COLO668 (cell line): ENCODE data around the gene GPALPP1.
"Not testable (repeated sequence)": the region's sequence is repeated elsewhere in the genome, so short reads cannot be mapped to it uniquely, and the experiment has no call there.

Experiments used
- DNase-seq: peaks from one replicate; lab custom pipeline; 2025; ENCODE audit not compliant: unreplicated experiment; lab: John Stamatoyannopoulos, UW

Gene GPALPP1

GRCh38 chr13:45004096-45004495 lies 14.8 kb downstream of the GPALPP1 start:
- no peak for DNase-seq

DNA sequence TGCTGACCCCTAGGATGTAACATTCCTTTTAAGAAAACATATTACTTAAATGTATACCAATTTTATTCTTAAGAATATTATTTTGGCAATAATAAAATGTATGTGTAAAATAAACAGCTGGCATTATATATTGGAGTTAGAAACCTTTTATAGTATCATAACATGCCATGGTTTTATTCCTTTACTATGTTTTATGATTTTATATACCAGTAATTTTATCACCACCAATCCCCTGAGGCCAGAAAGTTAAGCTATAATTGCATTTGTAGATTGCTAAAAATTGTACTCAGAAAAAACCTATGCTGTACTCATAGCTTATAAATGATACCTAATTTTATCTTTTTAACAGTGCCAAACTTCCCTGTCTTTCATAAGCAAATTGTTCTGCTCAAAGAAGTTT lies 17.9 kb downstream of the GPALPP1 start:
- DNase-seq = no peak

GRCh38 chr13:45007823-45008222 lies 18.5 kb downstream of the GPALPP1 start:
- DNase-seq = no peak

GRCh38 chr13:45011198-45011597 lies 21.9 kb downstream of the GPALPP1 start:
- DNase-seq = no peak

- no peak for DNase-seq
These were observed 26.0 kb downstream of the GPALPP1 start for GRCh38 chr13:45015300-45015699.

DNA sequence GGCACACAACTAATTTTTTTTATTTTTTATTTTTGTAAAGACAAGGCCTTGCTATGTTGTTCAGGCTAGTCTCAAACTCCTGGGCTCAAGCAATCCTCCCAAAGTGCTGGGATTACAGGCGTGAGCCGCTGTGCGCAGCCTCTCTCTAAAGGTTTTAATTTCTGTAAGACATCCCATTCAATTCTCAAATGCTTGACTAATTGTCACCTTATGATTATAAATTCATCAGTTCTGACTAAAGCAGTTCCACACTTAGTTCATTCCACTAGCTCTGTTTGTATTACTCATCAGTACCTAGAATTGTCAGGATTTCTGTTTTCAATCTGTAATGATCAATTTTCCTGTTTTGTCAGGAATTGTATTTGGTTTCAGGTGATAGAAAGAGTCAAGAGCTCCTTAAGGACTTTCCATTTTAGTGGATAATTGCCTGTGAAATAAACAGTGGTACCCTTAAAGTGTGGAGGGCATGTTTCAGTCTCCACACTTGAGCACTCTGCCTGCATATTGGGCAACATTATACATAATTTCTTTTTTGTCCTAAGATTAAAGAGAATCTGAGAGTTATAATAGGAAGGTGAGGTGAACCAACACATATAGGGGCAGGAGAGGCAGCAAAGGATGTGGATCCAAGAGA lies 27.6 kb downstream of the GPALPP1 start:
- no peak for DNase-seq

GRCh38 chr13:45019981-45020380 lies 30.6 kb downstream of the GPALPP1 start:
- DNase-seq = not testable (repeated sequence)

DNA sequence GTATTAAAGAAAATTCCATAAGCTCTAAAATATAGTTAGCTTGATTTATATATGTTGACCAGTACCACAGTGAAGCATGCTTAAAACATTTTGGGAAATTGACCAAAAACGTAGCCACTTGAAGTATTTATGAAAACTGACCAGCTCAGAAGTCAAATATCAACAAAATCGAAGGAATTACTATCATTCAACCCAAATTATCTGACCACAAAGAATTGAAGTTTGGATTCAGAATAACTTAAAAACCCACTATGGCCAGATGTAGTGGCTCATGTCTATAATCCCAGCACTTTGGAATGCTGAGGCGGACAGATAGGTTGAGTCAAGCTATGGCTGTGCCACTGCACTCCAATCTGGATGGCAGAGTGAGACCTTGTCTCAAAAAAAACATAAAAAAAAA lies 31.9 kb downstream of the GPALPP1 start:
- DNase-seq = no peak

GRCh38 chr13:45024847-45025246 lies 35.5 kb downstream of the GPALPP1 start:
- DNase-seq = no peak

- DNase-seq = no peak
These were observed 45.0 kb downstream of the GPALPP1 start for GRCh38 chr13:45034342-45034741.

DNA sequence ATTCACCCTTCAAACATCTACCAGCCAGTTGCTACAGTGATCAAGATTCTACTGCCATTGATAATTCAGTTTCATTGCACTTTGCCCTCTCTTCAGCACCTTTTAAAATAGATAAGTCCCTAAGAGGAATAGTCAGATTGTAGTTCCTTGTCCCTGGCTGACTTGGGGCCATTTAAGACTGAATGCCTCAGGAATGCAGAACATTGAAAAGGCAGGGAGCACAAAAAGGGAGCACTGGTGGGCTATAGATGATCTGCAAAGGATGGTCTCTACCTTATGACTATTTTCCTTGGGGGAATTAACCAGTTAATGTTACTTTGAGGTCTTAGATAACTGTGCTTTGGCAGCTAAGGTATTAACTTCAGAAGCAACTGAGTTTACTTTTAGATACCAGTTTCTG lies 46.9 kb downstream of the GPALPP1 start:
- DNase-seq = no peak

GRCh38 chr13:45040173-45040572 lies 50.8 kb downstream of the GPALPP1 start:
- no peak for DNase-seq

GRCh38 chr13:45040622-45041021 lies 51.3 kb downstream of the GPALPP1 start:
- no peak for DNase-seq

GRCh38 chr13:45042539-45042938 lies 53.2 kb downstream of the GPALPP1 start:
- no peak for DNase-seq

GRCh38 chr13:45046445-45046844 lies 57.1 kb downstream of the GPALPP1 start:
- no peak for DNase-seq

- DNase-seq = peak; percentile 89
These were observed 58.3 kb downstream of the GPALPP1 start for GRCh38 chr13:45047394-45048310.

DNA sequence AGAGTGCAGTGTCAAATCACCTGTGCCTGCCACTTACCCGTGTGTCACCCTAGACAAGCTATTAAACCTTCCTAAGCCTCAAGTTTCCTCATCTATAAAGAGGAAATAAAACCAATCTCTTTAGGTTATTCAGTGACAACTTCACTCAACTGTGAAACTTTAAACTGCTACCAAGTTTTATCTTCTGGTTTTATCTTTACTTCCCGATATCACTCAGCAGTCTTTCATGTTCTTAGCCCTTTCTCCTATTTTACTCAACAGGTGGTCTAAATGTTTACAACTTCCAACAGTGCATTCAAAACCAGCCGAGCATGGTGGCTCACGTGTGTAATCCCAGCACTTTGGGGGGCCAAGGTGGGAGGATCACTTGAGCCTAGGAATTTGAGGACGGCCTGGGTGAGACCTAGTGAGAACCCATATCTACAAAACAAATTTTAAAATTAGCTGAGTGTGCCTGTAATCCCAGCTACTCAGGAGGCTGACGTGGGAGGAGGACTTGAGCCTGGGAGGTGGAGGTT lies 59.6 kb downstream of the GPALPP1 start:
- DNase-seq = no peak

DNA sequence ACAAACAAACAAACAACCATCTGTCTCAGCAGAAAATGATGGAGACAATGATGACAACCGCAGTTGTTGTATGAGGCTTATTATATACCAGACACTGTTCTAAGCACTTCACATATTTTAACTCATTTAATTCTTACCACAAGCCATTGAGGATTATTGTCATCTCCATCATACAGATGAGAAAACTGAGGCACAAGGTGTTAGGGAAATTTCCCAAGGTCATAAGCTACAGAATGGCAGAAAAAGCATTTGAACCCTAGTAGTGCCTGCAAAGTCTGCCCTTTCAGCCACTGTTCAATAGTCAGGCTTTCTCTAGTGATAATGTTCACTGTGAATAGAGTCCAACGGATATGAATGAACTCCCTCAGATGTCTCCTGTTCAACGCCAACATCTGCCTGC lies 60.1 kb downstream of the GPALPP1 start:
- no peak for DNase-seq

DNA sequence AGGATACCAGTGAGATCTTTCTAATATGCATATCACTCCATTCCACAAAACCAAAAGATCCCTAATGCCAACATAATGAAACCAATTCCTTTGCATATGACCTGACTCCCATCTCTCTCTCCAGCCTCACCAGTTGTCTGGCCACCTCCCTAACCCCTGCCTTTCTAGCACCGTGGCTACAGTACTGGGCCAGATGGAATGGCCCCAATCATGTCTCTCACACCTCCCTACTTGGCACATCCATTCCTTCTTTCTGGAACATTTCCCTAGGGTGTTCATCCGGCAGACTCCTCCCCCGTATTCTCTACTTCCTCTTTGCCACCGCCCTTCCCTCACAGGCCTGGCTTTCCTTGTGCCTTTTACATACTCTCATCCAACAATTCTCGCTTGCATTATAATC lies 62.0 kb downstream of the GPALPP1 start:
- no peak for DNase-seq

- DNase-seq = no peak
These were observed 66.0 kb downstream of the GPALPP1 start for GRCh38 chr13:45055198-45055901.

DNA sequence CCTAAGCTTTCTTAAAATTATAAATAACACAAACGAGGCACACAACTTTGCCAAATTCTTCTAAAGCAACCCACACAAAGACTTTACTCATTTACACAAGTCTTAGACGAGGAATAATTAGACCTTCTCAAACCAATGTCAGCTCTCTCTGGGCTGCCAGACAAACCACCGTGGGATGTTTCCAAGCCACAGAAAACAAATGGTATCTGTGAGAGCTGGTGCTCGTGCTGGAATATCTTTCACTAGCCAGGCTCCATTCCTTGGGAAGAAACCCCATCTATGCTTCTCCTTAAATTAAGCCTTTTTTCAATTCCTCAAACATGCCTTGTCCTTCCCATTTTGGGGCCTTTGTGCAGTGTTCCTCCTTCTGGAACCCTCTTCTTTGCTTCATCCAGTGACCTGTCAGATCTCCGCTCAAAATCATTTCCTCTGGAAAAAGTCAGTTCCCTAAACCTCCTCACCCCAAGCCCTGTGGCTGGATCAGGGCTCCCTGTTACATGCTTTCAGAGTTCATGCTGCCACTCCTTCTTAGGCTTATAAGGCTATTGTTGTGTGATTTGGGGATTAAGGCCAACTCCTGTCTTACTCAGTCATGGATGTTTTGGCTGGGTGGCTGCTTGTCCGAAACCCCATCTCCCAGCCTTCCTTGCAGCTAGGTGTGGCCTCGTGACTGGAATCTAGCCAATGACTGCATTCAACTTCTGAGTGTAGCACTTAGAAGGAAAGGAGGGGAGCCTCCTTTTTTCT lies 66.7 kb downstream of the GPALPP1 start:
- DNase-seq = no peak
